ENCODE data around the gene HOMER2. TPM values are rescaled to one million over a fixed set of nuclear protein-coding genes. Genes with fewer than 3 reads are reported as not detected.

HOMER2 gene
- total and polyA plus RNA-seq, 2 experiments from 2014 or later: 5.9 to 14.5 TPM

GRCh38 chr15:82918607-82919230 is 33.8 kb downstream of the HOMER2 start:
- Histone ChIP-seq H3K9me2 (replicated peaks; ENCODE audit: insufficient read depth) (no peaks in the 10 kb centered on the region), H3K36me3 (replicated peaks; ENCODE audit: insufficient read depth, low read depth) (no peaks in the 10 kb centered on the region), H3K4me2 (no peak overlapping the region), H3K4me1 (ENCODE audit: insufficient read depth) (no peaks in the 10 kb centered on the region), H3K9me3 (ENCODE audit: low read depth) (no peaks in the 10 kb centered on the region), H4K20me1 (ENCODE audit: insufficient read depth, poor library complexity, severe bottlenecking) (no peaks in the 10 kb centered on the region), H3K27me3 (no peaks in the 10 kb centered on the region), H2AFZ (no peak overlapping the region), H3K4me3 (no peak overlapping the region), H3K27ac (no peak overlapping the region), H3K79me2 (no peaks in the 10 kb centered on the region)
- no peak for DNase-seq (ENCODE audit: low spot score)
- 87% methylated on average over 6 of the region's 6 CpGs for WGBS (ENCODE audit: low lambda C conversion rate, missing lambda C conversion rate)
- TF ChIP-seq CTCF (IDR thresholded peaks at IDR 0.05; ENCODE audit: poor library complexity) (no peak), EZH2phosphoT487 (IDR thresholded peaks at IDR 0.05; ENCODE audit: low read depth, severe bottlenecking, unreplicated experiment) (no peak), EZH2 (IDR thresholded peaks at IDR 0.05; ENCODE audit: borderline replicate concordance) (no peak)

GRCh38 chr15:82918162-82918561 is 34.4 kb downstream of the HOMER2 start:
- H3K36me3 ChIP-seq (replicated peaks; ENCODE audit: insufficient read depth, low read depth): no peaks in the 10 kb centered on the region
- 85% methylated on average over 6 of the region's 6 CpGs for WGBS (ENCODE audit: low lambda C conversion rate, missing lambda C conversion rate)
- H3K79me2 ChIP-seq: no peaks in the 10 kb centered on the region
- no peak overlapping the region for H3K4me2 ChIP-seq
- H3K4me3 ChIP-seq: no peak overlapping the region
- H4K20me1 ChIP-seq (ENCODE audit: insufficient read depth, poor library complexity, severe bottlenecking): no peaks in the 10 kb centered on the region
- TF ChIP-seq EZH2phosphoT487 (IDR thresholded peaks at IDR 0.05; ENCODE audit: low read depth, severe bottlenecking, unreplicated experiment) (no peak), CTCF (IDR thresholded peaks at IDR 0.05; ENCODE audit: poor library complexity) (no peak), EZH2 (IDR thresholded peaks at IDR 0.05; ENCODE audit: borderline replicate concordance) (no peak)
- no peak overlapping the region for H3K27ac ChIP-seq
- H3K9me3 ChIP-seq (ENCODE audit: low read depth): no peaks in the 10 kb centered on the region
- H2AFZ ChIP-seq: no peak overlapping the region
- no peak for DNase-seq (ENCODE audit: low spot score)
- no peaks in the 10 kb centered on the region for H3K9me2 ChIP-seq (replicated peaks; ENCODE audit: insufficient read depth)
- no peaks in the 10 kb centered on the region for H3K4me1 ChIP-seq (ENCODE audit: insufficient read depth)
- H3K27me3 ChIP-seq: no peaks in the 10 kb centered on the region

GRCh38 chr15:82917249-82917648 is 35.3 kb downstream of the HOMER2 start:
- Histone ChIP-seq H3K27ac (no peak overlapping the region), H2AFZ (no peak overlapping the region), H3K79me2 (no peaks in the 10 kb centered on the region), H3K4me2 (no peak overlapping the region), H3K4me3 (no peak overlapping the region), H3K27me3 (no peaks in the 10 kb centered on the region), H3K4me1 (ENCODE audit: insufficient read depth) (no peaks in the 10 kb centered on the region), H3K36me3 (replicated peaks; ENCODE audit: insufficient read depth, low read depth) (no peaks in the 10 kb centered on the region), H3K9me3 (ENCODE audit: low read depth) (no peaks in the 10 kb centered on the region), H3K9me2 (replicated peaks; ENCODE audit: insufficient read depth) (no peaks in the 10 kb centered on the region), H4K20me1 (ENCODE audit: insufficient read depth, poor library complexity, severe bottlenecking) (no peaks in the 10 kb centered on the region)
- no peak for TF ChIP-seq EZH2 (IDR thresholded peaks at IDR 0.05; ENCODE audit: borderline replicate concordance)
- no peak for TF ChIP-seq CTCF (IDR thresholded peaks at IDR 0.05; ENCODE audit: poor library complexity)
- no peak for TF ChIP-seq EZH2phosphoT487 (IDR thresholded peaks at IDR 0.05; ENCODE audit: low read depth, severe bottlenecking, unreplicated experiment)
- DNase-seq (ENCODE audit: low spot score): no peak
- 86% methylated on average over 7 of the region's 7 CpGs for WGBS (ENCODE audit: low lambda C conversion rate, missing lambda C conversion rate)

Data from hepatocyte (in vitro differentiated cells).